AG09319 (cell line): Measurements from ENCODE around the gene CHST13.
A peak's percentile ranks its signal among the peaks of the same experiment; 100 is the strongest.

Source experiments
- DNase-seq: peaks from one replicate; pipeline ENCODE4 v3.0.0-alpha.2; 2010; ENCODE audit warnings: low read depth; ENCODE audit errors: extremely low read depth
- TF ChIP-seq, protein P1 (sequence below): IDR thresholded peaks from 2 replicates; pipeline ENCODE4 v1.5.1; 2011; ENCODE audit warnings: low read depth, mild to moderate bottlenecking, inconsistent platforms, low read length, moderate library complexity

The CHST13 gene, protein sequence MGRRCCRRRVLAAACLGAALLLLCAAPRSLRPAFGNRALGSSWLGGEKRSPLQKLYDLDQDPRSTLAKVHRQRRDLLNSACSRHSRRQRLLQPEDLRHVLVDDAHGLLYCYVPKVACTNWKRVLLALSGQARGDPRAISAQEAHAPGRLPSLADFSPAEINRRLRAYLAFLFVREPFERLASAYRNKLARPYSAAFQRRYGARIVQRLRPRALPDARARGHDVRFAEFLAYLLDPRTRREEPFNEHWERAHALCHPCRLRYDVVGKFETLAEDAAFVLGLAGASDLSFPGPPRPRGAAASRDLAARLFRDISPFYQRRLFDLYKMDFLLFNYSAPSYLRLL

GRCh38 chr3:126523745-126524428, at the start of gene CHST13:
CHST13 (plus strand) TSS chr3:126524155; CDS start chr3:126524333, 178 bp downstream.
- TF ChIP-seq, protein P1, sequence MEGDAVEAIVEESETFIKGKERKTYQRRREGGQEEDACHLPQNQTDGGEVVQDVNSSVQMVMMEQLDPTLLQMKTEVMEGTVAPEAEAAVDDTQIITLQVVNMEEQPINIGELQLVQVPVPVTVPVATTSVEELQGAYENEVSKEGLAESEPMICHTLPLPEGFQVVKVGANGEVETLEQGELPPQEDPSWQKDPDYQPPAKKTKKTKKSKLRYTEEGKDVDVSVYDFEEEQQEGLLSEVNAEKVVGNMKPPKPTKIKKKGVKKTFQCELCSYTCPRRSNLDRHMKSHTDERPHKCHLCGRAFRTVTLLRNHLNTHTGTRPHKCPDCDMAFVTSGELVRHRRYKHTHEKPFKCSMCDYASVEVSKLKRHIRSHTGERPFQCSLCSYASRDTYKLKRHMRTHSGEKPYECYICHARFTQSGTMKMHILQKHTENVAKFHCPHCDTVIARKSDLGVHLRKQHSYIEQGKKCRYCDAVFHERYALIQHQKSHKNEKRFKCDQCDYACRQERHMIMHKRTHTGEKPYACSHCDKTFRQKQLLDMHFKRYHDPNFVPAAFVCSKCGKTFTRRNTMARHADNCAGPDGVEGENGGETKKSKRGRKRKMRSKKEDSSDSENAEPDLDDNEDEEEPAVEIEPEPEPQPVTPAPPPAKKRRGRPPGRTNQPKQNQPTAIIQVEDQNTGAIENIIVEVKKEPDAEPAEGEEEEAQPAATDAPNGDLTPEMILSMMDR, result no peak
- DNase-seq, result no peak

- TF ChIP-seq, protein P1, result no peak
- no peak for DNase-seq
These were observed 49.2 kb upstream of the CHST13 start for GRCh38 chr3:126474498-126475412.

- TF ChIP-seq, protein P1, result peak; percentile 41
- peak; percentile 88 for DNase-seq
These were observed 48.4 kb upstream of the CHST13 start, which contains the start of gene ZXDC for GRCh38 chr3:126475413-126476114. ZXDC (minus strand) TSS chr3:126475891; CDS start chr3:126475865, 26 bp downstream.

DNA sequence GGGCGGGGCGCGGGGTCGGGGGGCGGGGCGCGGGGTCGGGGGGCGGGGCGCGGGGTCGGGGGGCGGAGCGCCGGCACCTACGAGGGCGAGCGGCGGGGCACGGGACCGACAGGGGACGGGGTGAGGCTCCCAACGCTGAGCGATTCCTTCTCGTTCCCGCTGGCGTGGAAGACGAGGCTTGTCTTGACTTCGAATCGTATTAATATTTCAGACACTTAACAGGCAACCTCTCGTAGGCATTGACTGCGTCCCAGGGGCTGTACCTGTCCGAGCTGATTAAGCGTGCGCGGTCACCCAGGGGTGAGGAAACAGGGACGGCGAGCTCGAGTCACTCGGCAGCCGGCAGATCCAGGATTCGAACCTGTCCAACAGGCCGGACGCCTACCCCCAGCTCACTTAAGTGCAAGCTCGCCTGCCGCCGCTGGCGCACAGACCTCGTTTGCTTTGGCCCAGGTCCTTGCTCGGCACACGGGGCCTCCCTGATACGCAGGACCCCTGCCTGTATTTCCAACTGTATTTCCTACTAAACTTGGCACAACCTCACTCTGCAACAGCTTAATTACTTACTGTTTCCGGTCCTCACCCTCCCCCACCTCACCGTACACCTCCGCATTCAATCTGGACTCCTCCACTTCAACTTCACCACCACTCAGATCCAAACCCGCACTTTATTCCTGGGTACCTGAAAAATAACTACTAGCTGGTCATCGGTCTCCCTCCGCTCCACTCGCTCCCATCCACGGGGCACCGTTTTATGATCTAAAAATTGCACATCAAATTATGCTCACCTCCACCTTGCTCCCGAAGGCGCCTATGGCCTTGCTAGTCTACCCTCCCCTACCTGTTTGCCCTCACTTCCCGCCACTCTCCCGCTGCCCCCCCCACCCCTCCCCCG, 47.5 kb upstream of the CHST13 start:
- TF ChIP-seq, protein P1, result no peak
- DNase-seq, result no peak

DNA sequence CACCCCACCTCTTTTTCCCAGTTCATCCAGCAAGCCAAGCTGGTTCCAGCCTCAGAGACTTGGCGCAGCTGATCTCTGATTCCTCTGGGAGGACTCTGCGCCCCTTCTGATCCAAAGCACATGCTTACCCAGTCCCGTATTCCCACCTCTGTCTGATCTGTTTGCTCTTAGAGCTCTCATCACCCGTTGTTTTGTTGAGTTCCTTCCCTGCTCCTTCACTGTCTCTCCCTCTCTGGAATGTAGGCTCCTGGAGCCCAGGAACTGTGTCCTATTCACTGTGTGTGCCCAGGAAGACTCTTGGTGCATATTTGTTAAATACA, 46.9 kb upstream of the CHST13 start:
- DNase-seq, result no peak

More for the DNA sequence above, 46.9 kb upstream of the CHST13 start:
- TF ChIP-seq, protein P1, result no peak
